SH-SY5Y (cell line): Measurements from ENCODE around the gene SH3D19.

Source experiments
- GATA2 ChIP-seq: IDR thresholded peaks from 2 replicates; pipeline ENCODE4 v1.6.1; 2011; ENCODE audit warnings: mild to moderate bottlenecking, low read depth, low read length
- GATA3 ChIP-seq: IDR thresholded peaks from 2 replicates; pipeline ENCODE4 v1.6.1; 2011; ENCODE audit warnings: low read depth, mild to moderate bottlenecking, low read length, moderate library complexity

- TF ChIP-seq GATA3, result no peak
- TF ChIP-seq GATA2, result no peak
Observed at GRCh38 chr4:151097759-151098158, 227.6 kb downstream of the SH3D19 start.
